ENCODE measurements around the gene RNF166. TPM values are rescaled to one million over a fixed set of nuclear protein-coding genes. Genes with fewer than 3 reads are reported as not detected.

Gene RNF166
- total and polyA plus RNA-seq, 2 of the 13 experiments (the other 11 are each of a cell fraction or from before 2014, with no cell fraction given) = 21.4 to 23.0 TPM

- TF ChIP-seq RERE (CRISPR knock-in tag; IDR thresholded peaks at IDR 0.05; ENCODE audit: low read depth) = peak; percentile 55; the same call in 1 of the 2 replicates
- no peak; the same call in 1 of the 2 replicates for TF ChIP-seq ZNF577 (CRISPR knock-in tag; IDR thresholded peaks at IDR 0.05; ENCODE audit: borderline replicate concordance, low read depth)
- peak; percentile 63 for TF ChIP-seq ASH2L (IDR thresholded peaks at IDR 0.05; ENCODE audit: insufficient read length, low read depth, low read length)
- TF ChIP-seq HNRNPUL1 (IDR thresholded peaks at IDR 0.05; ENCODE audit: low read depth, low read length) = no peak
- TF ChIP-seq ZBTB1 (CRISPR knock-in tag; IDR thresholded peaks at IDR 0.05; ENCODE audit: borderline replicate concordance) = no peak
- TF ChIP-seq SUZ12 (IDR thresholded peaks at IDR 0.05; ENCODE audit: low read depth, low read length) = no peak
- TF ChIP-seq CCDC6 (CRISPR knock-in tag; IDR thresholded peaks at IDR 0.05) = peak; percentile 56; the same call in 1 of the 2 replicates
- no peak for TF ChIP-seq ZNF432 (CRISPR knock-in tag; IDR thresholded peaks at IDR 0.05; ENCODE audit: borderline replicate concordance)
- TF ChIP-seq CREBL2 (CRISPR knock-in tag; IDR thresholded peaks at IDR 0.05; ENCODE audit: borderline replicate concordance) = no peak
- TF ChIP-seq ZNF44 (CRISPR knock-in tag; IDR thresholded peaks at IDR 0.05) = peak; percentile 88
- no peak for TF ChIP-seq RELA (CRISPR knock-in tag; IDR thresholded peaks at IDR 0.05)
- peak; percentile 70; the same call in 1 of the 2 replicates for TF ChIP-seq MIER3 (CRISPR knock-in tag; IDR thresholded peaks at IDR 0.05; ENCODE audit: borderline replicate concordance)
- 0 out of 2 replicates have a peak, but pooled peaks have one; percentile 25 for TF ChIP-seq RBAK (CRISPR knock-in tag; IDR thresholded peaks at IDR 0.05)
- TF ChIP-seq FOXK1 (CRISPR knock-in tag; IDR thresholded peaks at IDR 0.05; ENCODE audit: borderline replicate concordance, low read depth) = peak; percentile 46; the same call in 1 of the 2 replicates
- TF ChIP-seq YY1 (IDR thresholded peaks at IDR 0.05; ENCODE audit: insufficient read depth, insufficient replicate concordance, low read depth, low read length) = no peak
- peak; percentile 26; the same call in 1 of the 2 replicates for TF ChIP-seq ARHGAP35 (CRISPR knock-in tag; IDR thresholded peaks at IDR 0.05; ENCODE audit: borderline replicate concordance)
- peak; percentile 27; the same call in 1 of the 2 replicates for TF ChIP-seq CTCF (CRISPR knock-in tag; IDR thresholded peaks at IDR 0.05)
Observed at GRCh38 chr16:88700636-88701482, 5.3 kb downstream of the RNF166 start (continued).
